Osteoblast (primary cell): ENCODE results near the gene ADAM12. TPM values are rescaled to one million over a fixed set of nuclear protein-coding genes. Genes with fewer than 3 reads are reported as not detected.
A peak's percentile ranks its signal among the peaks of the same experiment; 100 is the strongest.

ENCODE experiments used
- DNase-seq: peaks from one replicate; pipeline ENCODE4 v3.0.0; 2011; ENCODE audit warnings: low spot score, mixed read lengths; ENCODE audit not compliant: insufficient read length; ENCODE audit errors: missing footprints
- H2AFZ ChIP-seq: 2 replicates; pipeline ENCODE4 v1.6.0; 2011; ENCODE audit warnings: mild to moderate bottlenecking, low read length
- H3K27ac ChIP-seq: 2 replicates; pipeline ENCODE4 v1.5.1; 2011; ENCODE audit warnings: mild to moderate bottlenecking, low read depth, low read length, moderate library complexity
- H3K27me3 ChIP-seq: 2 replicates; pipeline ENCODE4 v1.6.0; 2012; ENCODE audit warnings: mild to moderate bottlenecking, control low read depth, inconsistent platforms, low read length, moderate library complexity; ENCODE audit not compliant: insufficient read depth
- H3K36me3 ChIP-seq: 2 replicates; pipeline ENCODE4 v1.5.1; 2011; ENCODE audit warnings: mild to moderate bottlenecking, low read length, control low read depth, moderate library complexity; ENCODE audit not compliant: insufficient read depth
- H3K4me1 ChIP-seq: 2 replicates; pipeline ENCODE4 v1.5.1; 2011; ENCODE audit warnings: mild to moderate bottlenecking, low read length, control low read depth, moderate library complexity; ENCODE audit not compliant: insufficient read depth
- H3K4me2 ChIP-seq: 2 replicates; pipeline ENCODE4 v1.6.0; 2011; ENCODE audit warnings: mild to moderate bottlenecking, low read length; ENCODE audit not compliant: insufficient read depth
- H3K4me3 ChIP-seq: fragments of 200-600 bp; sonication (generic); 3 replicates; pipeline ENCODE4 v1.5.1; 2012; ENCODE audit warnings: mild to moderate bottlenecking, low read length, inconsistent platforms; ENCODE audit not compliant: insufficient read depth
- H3K79me2 ChIP-seq: 2 replicates; pipeline ENCODE4 v1.6.0; 2012; ENCODE audit warnings: mild to moderate bottlenecking, low read length, control low read depth, inconsistent platforms; ENCODE audit not compliant: insufficient read depth
- H3K9me3 ChIP-seq: 2 replicates; pipeline ENCODE4 v1.5.1; 2011; ENCODE audit warnings: low read depth, low read length, control low read depth
- H4K20me1 ChIP-seq: 2 replicates; pipeline ENCODE4 v1.6.0; 2012; ENCODE audit warnings: mild to moderate bottlenecking, low read length, control low read depth; ENCODE audit not compliant: insufficient read depth
- total RNA-seq: library from RNA; depleted of rRNA; stranded (reverse); fragments of >200 nt; gene quantifications from 2 replicates; pipeline ENCODE4 v1.2.3, GENCODE V29; 2012
- TF ChIP-seq, protein P1 (sequence below): IDR thresholded peaks from 2 replicates; pipeline ENCODE4 v1.5.1; 2011; ENCODE audit warnings: mild to moderate bottlenecking, low read depth, low read length, moderate library complexity; ENCODE audit errors: extremely low read depth

ADAM12 gene
- total RNA-seq, 1 donor = 345 TPM

- TF ChIP-seq, protein P1, sequence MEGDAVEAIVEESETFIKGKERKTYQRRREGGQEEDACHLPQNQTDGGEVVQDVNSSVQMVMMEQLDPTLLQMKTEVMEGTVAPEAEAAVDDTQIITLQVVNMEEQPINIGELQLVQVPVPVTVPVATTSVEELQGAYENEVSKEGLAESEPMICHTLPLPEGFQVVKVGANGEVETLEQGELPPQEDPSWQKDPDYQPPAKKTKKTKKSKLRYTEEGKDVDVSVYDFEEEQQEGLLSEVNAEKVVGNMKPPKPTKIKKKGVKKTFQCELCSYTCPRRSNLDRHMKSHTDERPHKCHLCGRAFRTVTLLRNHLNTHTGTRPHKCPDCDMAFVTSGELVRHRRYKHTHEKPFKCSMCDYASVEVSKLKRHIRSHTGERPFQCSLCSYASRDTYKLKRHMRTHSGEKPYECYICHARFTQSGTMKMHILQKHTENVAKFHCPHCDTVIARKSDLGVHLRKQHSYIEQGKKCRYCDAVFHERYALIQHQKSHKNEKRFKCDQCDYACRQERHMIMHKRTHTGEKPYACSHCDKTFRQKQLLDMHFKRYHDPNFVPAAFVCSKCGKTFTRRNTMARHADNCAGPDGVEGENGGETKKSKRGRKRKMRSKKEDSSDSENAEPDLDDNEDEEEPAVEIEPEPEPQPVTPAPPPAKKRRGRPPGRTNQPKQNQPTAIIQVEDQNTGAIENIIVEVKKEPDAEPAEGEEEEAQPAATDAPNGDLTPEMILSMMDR = no peak
- peaks cover 8% of the 10 kb centered on the region for H3K4me1 ChIP-seq
- H3K79me2 ChIP-seq = no peaks in the 10 kb centered on the region
- no peaks in the 10 kb centered on the region for H3K27me3 ChIP-seq
- no peak for DNase-seq
- H4K20me1 ChIP-seq = no peaks in the 10 kb centered on the region
- H3K9me3 ChIP-seq = no peaks in the 10 kb centered on the region
- H3K27ac ChIP-seq = peak overlapping the region; percentile 2
- H3K4me2 ChIP-seq = no peak overlapping the region
- no peak overlapping the region for H3K4me3 ChIP-seq
- H2AFZ ChIP-seq = no peak overlapping the region
- H3K36me3 ChIP-seq = peaks cover 27% of the 10 kb centered on the region
Observed at GRCh38 chr10:126123466-126123865, 264.8 kb downstream of the ADAM12 start.

DNA sequence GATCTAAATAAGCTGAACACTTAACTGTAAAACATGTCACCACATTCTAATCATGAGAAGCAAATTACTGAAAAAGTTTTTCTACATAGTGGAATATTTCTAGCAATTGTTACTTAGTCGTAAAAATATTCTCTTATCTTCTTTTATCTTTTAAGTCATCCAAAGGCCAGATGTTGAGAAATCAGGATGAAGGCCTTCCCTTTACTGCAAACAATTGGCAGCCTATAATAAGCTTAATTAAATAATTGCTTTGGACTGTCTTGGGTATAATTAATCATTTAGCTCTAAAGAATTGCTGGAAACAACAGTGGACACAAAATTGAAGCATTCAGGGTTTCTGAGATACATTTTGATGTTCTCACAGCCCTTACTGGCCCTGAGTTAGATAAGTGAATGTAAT is 265.4 kb downstream of the ADAM12 start:
- Histone ChIP-seq H3K36me3 (peaks cover 24% of the 10 kb centered on the region), H3K4me3 (no peak overlapping the region), H3K27ac (peak overlapping the region; percentile 2), H4K20me1 (no peaks in the 10 kb centered on the region), H3K27me3 (no peaks in the 10 kb centered on the region), H3K79me2 (no peaks in the 10 kb centered on the region), H2AFZ (no peak overlapping the region), H3K9me3 (no peaks in the 10 kb centered on the region), H3K4me1 (peaks cover 8% of the 10 kb centered on the region), H3K4me2 (no peak overlapping the region)
- TF ChIP-seq, protein P1 = no peak
- DNase-seq = no peak

DNA sequence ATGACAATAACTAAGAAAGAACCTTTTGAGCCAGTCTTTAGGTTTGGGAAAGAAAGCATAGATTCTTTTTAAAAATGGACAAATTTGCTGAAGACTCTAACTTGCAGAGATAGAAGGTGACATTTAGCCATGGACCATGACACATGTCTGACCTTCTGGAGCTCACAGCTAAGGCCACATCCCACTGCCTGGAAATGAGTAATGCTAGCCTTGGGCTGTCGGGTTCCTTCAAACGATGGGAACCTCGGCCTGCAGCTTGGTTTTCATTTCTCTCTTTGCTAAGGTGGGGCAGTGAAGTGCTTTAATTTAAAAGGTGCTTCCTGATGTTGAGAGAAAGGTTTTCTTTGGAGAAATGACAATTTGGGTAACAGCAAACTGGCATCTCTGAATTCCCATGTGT is 268.7 kb downstream of the ADAM12 start:
- H3K27ac ChIP-seq = peak overlapping the region; percentile 18
- H3K4me3 ChIP-seq = no peak overlapping the region
- H4K20me1 ChIP-seq = no peaks in the 10 kb centered on the region
- peaks cover 8% of the 10 kb centered on the region for H3K4me1 ChIP-seq
- peaks cover 37% of the 10 kb centered on the region for H3K36me3 ChIP-seq
- no peak overlapping the region for H2AFZ ChIP-seq
- TF ChIP-seq, protein P1 = no peak
- no peaks in the 10 kb centered on the region for H3K27me3 ChIP-seq
- no peak overlapping the region for H3K4me2 ChIP-seq
- H3K79me2 ChIP-seq = no peaks in the 10 kb centered on the region
- H3K9me3 ChIP-seq = no peaks in the 10 kb centered on the region
- DNase-seq = no peak

GRCh38 chr10:126118476-126118875 is 269.8 kb downstream of the ADAM12 start:
- Histone ChIP-seq H3K27me3 (no peaks in the 10 kb centered on the region), H3K36me3 (peaks cover 34% of the 10 kb centered on the region), H3K79me2 (no peaks in the 10 kb centered on the region), H3K9me3 (no peaks in the 10 kb centered on the region), H2AFZ (no peak overlapping the region), H4K20me1 (no peaks in the 10 kb centered on the region), H3K27ac (no peak overlapping the region), H3K4me1 (peaks cover 8% of the 10 kb centered on the region), H3K4me2 (no peak overlapping the region), H3K4me3 (no peak overlapping the region)
- no peak for DNase-seq
- TF ChIP-seq, protein P1 = no peak
